Frontal cortex (tissue), 4 donors: ENCODE data around the gene MRGPRG. TPM values are rescaled to one million over a fixed set of nuclear protein-coding genes. Genes with fewer than 3 reads are reported as not detected.

Experiments
- DNase-seq, 2 donors: peaks; one replicate each; pipeline ENCODE4 v3.0.0; 2012; ENCODE audit warnings: low spot score in 2 of 2
- FAIRE-seq: peaks from 2 replicates; lab custom pipeline; 2012; peaks lifted over from hg19 to GRCh38; lab: Jason Lieb, UNC
- total RNA-seq: library from RNA; depleted of rRNA; stranded (reverse); fragments of >200 nt; gene quantifications from one replicate; pipeline ENCODE4 v1.2.3, GENCODE V29; 2014
- donor health status: control.
- donor health status: control.
- donor health status: control.

The MRGPRG gene
- total RNA-seq, 1 donor from 2014 or later = not detected

DNA sequence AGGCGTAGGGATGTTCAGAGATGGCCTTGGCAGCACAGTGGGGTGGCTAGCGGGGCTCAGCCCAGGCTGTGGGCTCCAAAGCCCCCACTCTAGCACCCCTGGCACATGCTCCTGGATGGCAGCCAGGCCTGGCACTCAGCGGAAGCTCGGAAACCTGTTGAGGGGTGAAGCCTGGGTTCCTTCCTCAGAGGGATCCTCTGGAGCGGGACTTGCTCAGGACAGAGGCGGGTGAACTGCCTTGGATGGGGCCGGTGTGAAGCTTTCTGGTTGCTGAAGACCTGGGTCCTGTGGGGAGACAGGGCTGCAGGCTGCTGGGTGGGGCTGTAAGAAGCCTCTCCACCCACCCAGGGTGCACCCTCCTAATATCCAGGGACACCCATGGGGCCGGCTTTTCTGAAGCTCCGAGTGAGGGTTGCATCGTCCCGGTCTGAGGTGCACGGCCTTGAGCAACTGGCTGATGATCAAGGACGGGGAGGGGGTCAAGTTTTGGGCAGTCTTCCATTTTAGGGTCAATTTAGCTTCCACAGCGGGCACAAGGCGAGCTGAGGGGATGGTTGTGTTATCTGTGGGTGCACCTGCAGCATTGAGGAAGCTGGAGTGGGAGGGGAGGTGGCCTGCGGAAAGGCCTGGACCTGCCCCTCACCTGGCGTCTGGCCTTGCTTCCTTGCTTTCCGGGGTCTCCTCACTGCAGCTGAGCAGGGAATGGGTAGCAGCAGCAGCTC, 8.4 kb upstream of the MRGPRG start:
- FAIRE-seq (no peak), DNase-seq (peak; percentile 2 to 5)

GRCh38 chr11:3225826-3226750, 7.5 kb upstream of the MRGPRG start:
- DNase-seq (peak; percentile 22 to 24), FAIRE-seq (no peak)

GRCh38 chr11:3225159-3225758, 6.6 kb upstream of the MRGPRG start:
- DNase-seq (peak; percentile 7), FAIRE-seq (no peak)

DNA sequence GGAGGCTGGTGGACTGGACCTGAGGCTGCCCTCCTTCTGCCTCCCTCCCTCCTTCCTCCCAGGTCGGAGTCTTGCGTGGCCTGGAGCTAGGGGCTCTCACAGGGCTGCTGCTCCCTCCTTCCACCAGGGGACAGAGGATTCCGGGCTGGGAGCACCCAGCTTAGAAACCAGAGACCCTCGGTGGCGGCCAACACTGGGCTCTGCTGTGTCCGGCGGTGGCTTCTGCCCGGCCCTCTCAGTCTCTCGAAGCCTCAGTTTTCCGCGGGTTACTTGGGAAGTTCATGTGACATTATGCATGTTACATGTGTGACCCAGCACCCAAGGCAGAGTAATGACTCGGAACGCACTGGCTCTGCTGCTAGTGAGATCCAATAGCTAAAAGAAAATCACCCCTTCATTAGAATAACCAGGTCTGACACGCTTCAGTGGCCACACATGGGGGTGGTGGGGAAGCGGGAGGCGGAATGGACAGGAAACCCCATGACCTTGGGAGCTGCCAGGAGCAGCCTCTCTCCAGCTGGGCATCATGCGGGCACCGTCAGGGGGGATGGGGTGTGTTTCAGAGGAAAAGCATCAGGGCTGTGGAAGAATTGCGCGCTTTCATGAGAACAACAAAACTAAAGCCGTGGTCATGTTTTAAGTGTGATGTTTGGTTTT, 5.9 kb upstream of the MRGPRG start:
- FAIRE-seq = no peak
- peak; percentile 7 to 12 for DNase-seq

GRCh38 chr11:3223932-3224381, 5.3 kb upstream of the MRGPRG start:
- FAIRE-seq (no peak), DNase-seq (peak; percentile 12)

- FAIRE-seq = no peak
- peak in 1 of 2 donors; percentile 4 for DNase-seq
Observed at GRCh38 chr11:3222941-3223915, 4.6 kb upstream of the MRGPRG start.

GRCh38 chr11:3222003-3222855, 3.6 kb upstream of the MRGPRG start:
- no peak for FAIRE-seq

DNA sequence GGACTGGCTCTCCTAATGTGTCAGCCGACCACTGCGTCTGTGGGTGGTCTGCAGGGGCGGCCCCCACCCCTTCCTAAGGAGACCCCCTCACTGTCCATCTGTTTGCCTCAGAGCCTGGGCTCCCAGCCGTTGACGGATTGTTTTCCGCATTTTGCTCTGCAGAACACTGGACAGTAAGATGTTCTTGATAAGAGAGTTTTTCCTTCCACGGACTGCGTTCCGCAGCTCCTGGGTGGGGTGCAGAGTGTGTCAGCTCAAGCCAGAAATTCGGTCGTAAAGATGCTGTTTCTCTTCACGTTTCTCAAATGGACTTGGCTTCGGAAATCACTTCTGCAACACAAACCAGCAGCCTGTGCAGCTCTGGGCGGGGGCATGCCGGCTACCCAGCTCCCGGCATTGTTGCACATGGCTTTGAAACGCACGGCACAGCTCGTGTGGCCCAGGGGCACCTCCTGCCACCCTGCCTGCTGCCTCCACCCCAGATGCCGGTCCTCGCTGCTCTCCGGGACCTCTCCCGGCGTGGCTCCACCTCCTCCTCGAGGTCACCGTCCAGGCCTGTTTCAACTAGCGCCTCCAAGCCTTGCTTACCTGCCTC, 2.9 kb upstream of the MRGPRG start:
- DNase-seq = peak in 1 of 2 donors; percentile 7
- FAIRE-seq = no peak

More at GRCh38 chr11:3222003-3222855, 3.6 kb upstream of the MRGPRG start:
- DNase-seq = peak in 1 of 2 donors; percentile 12

- FAIRE-seq (no peak), DNase-seq (peak in 1 of 2 donors; percentile 8)
Observed at GRCh38 chr11:3220521-3221407, 2.2 kb upstream of the MRGPRG start.

DNA sequence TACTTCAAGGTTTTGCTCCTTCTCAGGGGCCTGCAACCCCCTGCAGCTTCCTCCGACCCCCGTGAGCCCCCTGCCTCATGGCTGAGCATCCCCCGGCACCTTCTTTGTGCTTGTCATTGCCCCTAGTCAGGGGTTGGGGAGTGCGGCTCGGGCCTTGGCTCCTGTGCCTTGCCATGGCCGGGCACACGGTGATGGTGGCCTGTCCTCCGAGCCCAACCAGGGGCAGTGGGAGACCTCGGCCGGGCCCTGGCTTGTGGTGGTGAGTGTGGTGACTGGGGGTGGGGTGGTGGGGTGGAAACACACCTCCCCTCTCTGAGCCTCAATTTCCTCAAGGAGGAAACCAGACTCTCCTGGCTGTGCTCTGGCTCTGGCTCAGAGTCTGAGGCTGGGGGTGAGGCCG, 1.5 kb upstream of the MRGPRG start:
- FAIRE-seq (no peak), DNase-seq (no peak)

DNA sequence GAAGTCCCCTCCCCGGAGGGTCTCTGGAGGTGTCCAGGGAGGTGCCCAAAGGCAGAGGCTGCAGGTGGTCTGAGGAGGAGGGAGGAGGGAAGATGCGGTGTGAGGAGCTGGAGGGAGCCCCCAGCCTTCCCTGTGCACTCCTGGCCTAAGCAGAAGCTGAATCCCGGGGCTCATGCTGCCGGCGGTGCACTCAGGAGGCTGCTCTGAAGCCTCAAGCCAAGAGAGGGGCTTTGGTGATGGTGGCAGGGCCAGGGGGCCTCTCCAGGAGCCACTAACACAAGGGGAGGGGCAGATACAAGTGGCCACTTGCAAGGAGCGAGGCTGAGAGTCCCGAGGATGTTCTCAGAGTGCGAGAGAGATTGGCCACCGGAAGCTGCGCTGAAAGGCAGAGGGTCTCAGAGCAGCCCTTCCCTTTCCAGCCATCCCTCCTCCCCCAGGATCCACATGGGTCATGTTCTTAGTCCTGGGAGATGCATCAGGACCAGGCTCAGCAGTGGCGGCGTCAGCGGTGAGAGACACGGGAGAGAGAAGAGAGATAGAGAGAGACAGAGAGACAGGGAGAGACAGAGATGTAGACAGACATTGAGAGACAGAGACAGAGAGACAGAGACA, 774 bp upstream of the MRGPRG start:
- FAIRE-seq (no peak), DNase-seq (no peak)

GRCh38 chr11:3217818-3218482, 663 bp downstream of the MRGPRG start:
- no peak for FAIRE-seq
- DNase-seq = no peak

- DNase-seq (no peak), FAIRE-seq (no peak)
Observed at GRCh38 chr11:3216027-3216525, 2.5 kb downstream of the MRGPRG start.

DNA sequence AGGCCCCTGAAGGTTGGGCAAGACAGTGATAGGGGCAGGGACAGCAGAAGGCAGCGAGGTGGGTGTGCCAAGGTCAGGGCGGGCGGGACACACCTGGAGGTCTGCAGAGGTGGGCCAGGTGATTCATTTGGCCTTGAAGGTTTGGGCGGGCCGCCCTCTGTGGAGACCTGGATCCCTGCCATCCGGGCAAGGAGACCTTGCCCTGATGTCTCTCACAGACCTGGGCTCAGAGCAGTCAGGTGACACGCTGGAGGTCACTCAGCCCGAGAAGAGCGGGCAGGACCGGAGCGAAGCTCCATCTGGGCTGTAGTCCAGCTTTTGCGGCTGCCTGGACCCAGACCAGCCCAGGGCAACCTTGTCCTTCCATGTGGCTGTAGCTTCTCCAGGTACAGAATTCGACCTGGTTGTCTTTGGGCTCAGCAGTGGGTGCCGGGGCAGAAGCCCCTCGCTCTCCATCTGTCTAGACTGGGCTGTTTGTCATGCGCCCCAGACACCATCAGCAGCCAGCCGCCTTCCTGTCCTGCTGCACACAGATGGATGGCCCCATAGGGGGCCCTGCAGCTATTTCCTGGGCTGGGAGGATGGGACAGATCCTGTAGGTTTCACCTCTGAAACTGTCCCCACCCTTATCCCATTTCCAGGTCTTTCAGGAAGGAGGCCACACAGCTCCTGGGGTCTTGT, 3.1 kb downstream of the MRGPRG start:
- no peak for FAIRE-seq
- DNase-seq = no peak

DNA sequence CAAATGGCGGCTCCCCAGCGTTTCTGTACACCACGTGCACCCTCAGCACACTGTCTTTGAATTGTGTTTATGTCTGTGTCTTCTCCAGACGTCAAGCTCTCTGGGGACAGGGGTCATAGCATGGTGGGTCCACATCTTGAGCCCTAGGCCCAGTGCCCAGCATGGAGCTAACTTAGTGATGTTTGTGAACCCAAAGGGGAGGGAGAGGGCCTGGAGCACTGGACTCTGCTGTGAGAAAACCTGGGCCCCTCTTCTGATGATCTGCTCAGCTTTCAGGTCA, 4.3 kb downstream of the MRGPRG start:
- FAIRE-seq = no peak
- no peak for DNase-seq
